GM21367 (cell line): ENCODE data around the gene SEC31A.
"Not testable (repeated sequence)": the region's sequence is repeated elsewhere in the genome, so short reads cannot be mapped to it uniquely, and the experiment has no call there.

Source experiments
- ATAC-seq: cut with Tn5 transposase; IDR thresholded peaks from one replicate; pipeline ENCODE4 v1.9.1; 2021; ENCODE audit not compliant: unreplicated experiment

The SEC31A gene, protein sequence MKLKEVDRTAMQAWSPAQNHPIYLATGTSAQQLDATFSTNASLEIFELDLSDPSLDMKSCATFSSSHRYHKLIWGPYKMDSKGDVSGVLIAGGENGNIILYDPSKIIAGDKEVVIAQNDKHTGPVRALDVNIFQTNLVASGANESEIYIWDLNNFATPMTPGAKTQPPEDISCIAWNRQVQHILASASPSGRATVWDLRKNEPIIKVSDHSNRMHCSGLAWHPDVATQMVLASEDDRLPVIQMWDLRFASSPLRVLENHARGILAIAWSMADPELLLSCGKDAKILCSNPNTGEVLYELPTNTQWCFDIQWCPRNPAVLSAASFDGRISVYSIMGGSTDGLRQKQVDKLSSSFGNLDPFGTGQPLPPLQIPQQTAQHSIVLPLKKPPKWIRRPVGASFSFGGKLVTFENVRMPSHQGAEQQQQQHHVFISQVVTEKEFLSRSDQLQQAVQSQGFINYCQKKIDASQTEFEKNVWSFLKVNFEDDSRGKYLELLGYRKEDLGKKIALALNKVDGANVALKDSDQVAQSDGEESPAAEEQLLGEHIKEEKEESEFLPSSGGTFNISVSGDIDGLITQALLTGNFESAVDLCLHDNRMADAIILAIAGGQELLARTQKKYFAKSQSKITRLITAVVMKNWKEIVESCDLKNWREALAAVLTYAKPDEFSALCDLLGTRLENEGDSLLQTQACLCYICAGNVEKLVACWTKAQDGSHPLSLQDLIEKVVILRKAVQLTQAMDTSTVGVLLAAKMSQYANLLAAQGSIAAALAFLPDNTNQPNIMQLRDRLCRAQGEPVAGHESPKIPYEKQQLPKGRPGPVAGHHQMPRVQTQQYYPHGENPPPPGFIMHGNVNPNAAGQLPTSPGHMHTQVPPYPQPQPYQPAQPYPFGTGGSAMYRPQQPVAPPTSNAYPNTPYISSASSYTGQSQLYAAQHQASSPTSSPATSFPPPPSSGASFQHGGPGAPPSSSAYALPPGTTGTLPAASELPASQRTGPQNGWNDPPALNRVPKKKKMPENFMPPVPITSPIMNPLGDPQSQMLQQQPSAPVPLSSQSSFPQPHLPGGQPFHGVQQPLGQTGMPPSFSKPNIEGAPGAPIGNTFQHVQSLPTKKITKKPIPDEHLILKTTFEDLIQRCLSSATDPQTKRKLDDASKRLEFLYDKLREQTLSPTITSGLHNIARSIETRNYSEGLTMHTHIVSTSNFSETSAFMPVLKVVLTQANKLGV

DNA sequence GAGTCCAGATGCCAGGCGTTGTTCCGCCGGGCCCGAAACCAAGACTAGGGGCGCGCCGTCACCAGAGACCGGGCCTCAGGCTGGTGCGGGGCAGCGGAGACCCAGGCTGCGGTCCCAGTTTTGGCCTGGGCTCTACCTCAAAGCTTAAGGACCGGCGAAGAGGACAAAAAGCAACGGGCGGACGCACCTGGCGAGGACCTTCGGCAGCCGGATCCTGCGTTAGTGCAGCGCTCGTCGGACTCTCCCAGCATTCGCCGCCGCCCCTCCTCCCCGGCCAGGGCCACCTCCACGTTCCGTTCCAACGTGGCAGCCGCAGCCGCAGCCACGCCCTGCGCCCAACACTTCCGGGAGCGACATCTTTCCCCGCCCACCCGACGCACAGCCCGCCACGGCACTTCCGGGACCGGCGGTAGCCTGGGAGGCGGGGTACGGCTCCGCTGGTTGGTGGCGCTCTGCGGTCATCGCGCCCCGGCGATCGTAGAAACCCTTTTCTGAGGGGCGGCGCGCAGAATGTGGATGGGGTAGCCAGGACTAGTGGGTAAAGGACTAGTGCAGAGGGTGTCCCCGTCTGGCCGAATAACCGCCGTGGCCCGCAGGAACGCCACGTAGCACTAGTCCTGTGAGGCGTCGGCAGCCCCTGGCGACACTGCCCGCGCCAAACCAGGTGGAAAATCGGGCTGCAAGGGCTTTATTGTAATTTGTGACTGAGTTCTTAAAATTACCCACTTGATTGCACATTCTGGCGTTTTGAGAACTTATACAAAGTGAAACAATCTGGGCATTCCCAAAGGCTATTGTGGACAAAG is at the start of gene SEC31A:
SEC31A (minus strand) TSS at position 253 of the 806 bp plus-strand sequence. CDS start 9,217 bp downstream, outside the sequence.
- ATAC-seq: peak; percentile 86

DNA sequence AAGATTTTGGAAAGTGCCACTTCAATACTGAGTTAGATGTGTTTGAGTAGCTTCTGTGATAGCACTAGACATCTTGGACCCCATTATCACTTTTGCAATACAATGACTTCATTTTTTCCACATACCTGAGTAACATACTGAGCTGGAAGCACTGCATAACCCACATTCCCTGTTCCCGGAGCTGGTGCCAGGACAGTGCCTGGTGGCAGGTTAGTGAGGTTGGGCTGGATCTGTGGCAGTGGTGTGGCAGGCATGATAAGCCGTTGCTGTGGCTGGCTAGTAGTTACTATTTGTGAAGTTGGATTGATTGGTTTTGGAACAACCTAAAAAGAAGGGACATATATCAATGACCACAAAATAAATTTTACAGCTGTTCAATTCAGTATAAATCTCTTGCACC is 48.5 kb upstream of the SEC31A start:
- ATAC-seq: no peak

DNA sequence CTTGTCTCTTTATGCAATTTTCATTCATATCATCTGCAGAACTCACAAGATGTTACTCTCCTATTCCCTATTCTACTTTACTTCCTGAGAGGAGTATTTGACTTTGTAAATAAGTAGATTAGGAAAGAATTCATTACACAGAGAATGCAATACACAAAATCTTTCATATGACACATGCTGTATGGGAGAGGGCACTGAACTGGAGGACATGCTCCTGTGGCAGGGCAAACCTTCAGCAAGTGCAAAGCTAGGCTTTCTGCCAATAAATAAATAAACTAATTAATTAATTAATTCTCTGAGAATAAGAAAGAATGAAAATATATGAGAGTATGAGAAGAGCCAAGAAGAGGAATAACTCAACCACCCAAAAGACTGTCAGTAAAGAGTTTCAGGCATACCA is 43.5 kb upstream of the SEC31A start:
- ATAC-seq: no peak

DNA sequence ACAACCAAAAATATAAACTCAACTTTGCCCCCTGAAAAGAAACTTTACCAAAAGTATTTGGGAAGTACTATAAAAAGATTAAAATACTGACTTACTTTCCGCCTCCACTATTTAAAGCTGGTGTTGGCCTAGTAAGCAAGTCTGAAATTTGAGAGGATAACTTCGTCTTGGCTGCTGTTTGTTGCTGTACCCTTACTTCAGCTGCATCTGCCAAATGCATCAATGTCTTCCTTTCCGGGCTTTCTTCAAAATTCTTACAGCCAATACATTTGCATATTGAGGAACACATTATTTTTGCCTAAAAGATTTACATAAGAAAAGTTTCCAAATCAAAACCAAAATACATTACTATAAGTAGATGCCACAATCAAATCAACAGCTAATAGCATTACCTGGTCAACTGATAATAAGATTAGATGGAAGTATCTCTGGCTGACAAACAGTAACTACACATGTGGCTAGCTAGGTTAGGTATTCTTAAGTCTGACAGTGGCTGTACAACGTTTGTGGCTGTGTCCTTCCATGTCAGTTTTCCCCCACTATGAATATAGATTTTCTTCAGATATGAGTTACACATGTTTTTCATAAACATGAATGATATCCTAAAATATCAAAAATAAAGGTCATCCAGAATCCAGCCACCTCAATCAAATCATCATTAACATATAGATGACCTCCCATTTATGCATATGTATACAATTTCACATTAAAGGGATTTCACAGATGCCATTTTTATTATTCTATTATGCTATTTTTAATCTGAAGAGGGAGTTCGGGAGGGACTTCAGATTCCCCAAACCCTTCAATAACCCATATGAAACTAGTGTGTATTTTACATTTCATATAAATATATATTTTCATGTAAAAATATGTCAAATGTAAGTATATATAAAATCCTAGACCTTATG is 40.1 kb upstream of the SEC31A start:
- ATAC-seq: no peak

DNA sequence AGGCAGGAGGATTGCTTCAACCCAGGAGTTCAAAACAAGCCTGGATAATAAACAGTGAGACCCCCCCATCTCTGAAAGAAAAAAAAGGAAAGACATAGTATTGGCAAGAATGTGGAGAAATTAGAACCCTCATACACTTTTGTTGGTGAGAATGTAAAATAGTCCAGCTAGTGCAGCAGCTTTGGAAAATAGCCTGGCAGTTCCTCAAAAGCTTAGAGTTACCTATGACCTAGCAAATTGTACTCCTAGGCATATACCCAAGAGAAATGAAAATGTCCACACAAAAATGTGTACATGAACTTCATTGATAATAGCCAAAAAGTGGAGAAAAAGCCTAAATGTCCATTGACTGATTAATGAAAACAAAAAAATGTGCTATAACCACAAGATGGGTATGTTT is 30.8 kb upstream of the SEC31A start:
- no peak for ATAC-seq

DNA sequence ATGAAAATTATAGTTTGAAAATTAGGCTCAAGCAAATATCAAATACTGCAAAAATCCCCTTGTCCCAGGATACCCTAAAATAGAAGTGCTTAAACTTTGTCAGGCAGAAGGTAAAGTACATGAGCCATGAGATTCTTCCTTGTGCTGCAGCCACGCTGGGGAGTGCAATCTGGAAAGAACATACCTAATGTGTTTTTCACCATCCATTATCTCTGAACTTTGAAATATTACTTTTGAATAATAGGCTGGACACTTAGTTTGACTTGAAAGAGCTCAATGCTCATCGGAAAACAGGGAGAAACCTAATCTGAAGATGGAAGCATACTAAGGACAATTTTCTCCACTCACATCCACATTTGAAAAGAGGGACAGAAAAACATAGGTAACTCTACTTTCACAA is 28.4 kb upstream of the SEC31A start:
- no peak for ATAC-seq

DNA sequence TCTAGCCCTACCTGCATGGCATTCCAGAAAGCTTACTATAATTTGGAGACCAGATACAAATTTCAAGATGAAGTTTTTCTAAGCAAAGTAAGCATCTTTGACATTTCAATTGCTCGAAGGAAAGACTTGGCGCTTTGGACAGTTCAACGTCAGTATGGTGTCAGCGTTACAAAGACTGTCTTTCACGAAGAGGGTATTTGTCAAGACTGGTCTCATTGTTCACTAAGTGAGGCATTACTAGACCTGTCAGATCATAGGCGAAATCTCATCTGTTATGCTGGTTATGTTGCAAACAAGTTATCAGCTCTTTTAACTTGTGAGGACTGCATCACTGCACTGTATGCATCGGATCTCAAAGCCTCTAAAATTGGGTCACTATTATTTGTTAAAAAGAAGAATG is 27.1 kb upstream of the SEC31A start:
- ATAC-seq: no peak

DNA sequence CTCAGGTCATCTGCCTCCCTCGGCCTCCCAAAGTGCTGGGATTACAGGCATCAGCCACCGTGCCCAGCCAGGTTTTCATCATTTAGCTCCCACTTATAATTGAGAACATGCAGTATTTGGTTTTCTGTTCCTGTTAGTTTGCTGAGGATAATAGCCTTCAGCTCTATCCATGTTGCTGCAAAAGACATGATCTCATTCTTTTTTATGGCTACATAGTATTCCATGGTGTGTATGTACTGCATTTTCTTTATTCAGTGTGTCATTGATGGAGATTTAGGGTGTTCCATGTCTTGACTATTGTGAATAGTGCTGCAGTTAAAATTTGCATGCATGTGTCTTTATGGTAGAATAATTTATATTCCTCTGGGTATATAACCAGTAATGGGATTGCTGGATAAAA is 23.0 kb upstream of the SEC31A start:
- ATAC-seq: not testable (repeated sequence)

DNA sequence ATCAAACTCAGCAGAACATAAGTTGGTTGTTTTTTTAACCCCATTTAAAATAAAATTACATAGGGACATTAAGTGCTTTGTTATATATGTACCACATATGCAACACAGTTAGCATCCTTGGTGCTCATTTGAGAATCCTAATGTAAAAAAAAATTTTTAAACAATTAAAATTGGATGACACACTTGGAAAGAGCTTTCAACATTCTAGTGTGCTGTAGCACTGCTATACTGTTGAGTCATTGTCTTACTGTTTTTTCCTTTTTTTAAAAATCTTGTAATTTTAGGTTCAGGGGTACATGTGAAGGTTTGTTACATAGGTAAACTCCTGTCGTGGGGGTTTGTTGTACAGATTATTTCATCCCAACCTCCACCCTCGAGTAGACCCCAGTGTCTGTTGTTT is 22.4 kb upstream of the SEC31A start:
- ATAC-seq: no peak

DNA sequence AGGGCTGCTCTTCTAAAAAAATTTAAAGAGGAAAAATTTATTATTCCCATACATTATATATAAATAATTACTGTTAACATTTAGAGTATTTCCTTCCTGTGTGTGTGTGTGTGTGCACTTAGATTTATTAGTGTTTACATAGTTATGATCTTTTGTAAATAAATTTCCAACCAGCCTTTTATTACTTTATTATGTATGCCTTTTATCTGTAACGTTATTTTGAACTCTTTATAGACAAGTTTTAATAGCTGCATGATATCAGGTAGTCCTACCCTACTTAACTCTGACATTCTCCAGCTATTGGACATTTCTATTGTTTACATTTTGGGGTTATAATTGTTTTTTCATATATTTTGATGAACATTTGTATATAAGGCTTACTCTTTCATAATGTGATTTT is 18.4 kb upstream of the SEC31A start:
- ATAC-seq: no peak

DNA sequence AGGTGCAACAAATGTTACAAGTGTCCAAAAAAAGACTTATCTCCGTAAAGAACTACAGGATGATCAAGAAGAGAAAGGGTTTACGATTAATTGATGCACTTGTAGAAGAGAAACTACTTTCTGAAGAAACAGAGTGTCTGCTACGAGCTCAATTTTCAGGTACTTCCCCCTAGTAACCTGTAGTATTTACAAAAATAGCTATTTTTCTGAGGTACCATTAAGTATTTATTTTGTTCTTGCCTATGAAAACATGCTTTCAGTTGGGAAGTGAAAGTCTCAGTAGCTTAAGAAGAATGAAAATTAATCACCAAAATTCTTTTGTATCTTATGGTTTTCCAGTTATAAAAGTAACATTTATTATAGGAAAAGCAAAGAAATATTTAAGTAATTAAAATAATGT is 15.5 kb upstream of the SEC31A start:
- ATAC-seq: no peak

DNA sequence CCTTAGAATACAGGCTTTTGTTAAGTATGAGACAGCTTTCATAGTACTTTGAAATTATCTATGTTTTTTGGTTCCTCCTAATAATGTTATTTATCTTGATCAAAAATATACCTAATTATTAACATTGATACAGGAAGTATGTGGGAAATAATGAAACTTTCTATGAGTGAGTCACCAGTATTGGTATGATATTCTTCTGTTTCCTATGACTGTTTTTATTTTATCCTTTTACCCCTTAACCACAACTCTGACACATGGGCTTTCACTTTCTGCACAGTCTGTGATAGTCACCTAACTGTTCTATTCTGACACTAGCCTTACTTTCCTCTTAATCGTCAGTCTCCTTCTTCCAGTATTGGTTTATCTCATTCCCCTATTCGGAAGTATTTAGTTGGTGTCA is 14.3 kb upstream of the SEC31A start:
- ATAC-seq: peak; percentile 51

DNA sequence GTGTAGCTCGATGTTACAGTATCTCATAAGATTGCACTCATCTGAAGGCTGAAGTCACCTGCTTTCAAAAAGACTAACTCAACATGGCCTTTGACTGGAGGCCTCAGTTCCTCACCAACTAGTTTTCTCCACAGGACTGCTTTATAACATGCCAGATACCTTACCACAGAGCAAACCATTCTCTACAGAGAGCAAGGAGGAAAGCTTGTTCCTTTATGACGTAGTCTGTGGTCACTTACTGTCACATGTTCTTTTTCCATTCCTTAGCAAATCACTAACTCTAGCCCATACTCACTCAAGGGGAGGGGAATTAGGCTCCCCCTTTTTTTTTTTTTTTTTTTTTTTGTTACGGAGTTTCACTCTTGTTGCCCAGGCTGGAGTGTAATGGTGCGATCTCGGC is 12.8 kb upstream of the SEC31A start:
- ATAC-seq: no peak

DNA sequence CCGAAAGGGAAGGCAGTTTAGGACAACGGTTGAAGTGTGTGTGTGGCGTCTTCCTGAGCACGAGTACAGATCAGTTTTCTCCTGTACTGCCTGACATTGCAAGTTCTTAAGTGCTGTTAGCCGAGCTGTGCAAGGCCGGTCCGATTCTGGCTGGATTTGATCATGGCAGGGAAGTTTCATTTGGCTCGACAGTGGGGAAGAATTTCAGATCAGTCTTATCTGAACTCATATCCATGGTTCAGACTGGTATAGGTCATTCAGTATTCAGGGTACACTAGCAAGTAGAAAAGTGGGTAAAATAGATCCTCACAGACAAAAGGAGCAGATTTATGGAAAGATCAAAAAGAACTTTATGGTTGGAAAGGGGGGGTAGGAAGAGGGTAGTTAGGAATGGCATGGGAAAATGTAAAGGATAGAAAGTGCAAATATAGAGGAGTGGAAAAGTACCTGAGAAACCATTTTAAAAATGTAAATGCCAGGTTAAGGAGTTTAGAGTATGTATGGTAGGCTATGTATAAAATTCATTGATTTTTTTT is 10.3 kb upstream of the SEC31A start:
- ATAC-seq: no peak

DNA sequence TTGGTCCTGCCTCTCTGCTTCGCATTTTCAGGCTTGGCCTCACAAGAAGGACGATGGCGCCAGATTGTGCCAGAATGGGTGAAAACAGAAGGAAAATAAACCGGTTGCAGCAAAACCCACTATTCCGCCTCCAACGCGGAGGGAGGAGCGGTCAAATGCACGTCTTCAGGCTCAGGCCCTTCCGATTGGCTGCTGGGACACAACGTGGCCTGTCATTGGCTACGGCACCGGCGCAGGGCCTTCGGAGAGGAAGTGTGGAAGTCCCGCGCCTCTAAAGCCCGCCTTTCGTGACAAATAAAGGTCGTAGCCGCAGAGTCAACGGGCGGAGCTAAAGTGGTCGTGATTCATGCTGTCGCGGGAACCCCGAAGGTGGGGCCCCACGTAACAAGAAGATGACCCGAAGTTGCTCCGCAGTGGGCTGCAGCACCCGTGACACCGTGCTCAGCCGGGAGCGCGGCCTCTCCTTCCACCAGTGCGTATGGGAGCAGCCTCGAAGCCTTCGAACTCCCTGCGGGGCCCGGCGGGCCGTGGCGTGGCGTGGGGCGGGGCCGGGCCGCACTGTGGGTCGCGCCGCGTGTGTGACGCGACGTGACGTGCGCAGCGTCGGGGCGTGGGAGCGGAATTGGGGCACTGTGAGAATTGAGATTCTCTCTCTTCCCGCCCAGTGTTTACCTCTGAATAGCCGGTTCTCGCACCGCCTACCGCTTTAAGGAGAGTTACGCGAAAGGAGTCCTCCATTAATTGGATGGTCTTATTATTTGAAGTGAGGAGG is 9.6 kb upstream of the SEC31A start, which contains the start of gene THAP9:
THAP9 (plus strand) TSS at position 325 of the 772 bp plus-strand sequence; CDS start at position 393, 68 bp downstream.
- peak; percentile 84 for ATAC-seq

DNA sequence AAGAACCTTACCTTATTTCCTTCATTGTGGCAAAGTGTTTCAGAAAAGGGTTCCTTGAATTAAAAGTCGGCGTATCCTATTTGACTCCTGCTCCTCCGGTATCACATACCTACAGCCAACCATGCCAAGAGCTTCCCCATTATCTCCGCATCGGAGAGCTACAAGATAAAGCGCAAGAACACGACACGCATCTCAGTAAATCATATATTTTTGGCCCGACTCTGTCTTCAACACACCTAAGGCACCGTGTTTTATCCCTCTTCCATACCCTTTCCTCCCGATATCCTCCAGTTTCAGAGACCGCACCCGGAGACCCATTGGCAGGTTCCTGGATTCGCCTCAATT is 9.1 kb upstream of the SEC31A start:
- peak; percentile 0 for ATAC-seq

DNA sequence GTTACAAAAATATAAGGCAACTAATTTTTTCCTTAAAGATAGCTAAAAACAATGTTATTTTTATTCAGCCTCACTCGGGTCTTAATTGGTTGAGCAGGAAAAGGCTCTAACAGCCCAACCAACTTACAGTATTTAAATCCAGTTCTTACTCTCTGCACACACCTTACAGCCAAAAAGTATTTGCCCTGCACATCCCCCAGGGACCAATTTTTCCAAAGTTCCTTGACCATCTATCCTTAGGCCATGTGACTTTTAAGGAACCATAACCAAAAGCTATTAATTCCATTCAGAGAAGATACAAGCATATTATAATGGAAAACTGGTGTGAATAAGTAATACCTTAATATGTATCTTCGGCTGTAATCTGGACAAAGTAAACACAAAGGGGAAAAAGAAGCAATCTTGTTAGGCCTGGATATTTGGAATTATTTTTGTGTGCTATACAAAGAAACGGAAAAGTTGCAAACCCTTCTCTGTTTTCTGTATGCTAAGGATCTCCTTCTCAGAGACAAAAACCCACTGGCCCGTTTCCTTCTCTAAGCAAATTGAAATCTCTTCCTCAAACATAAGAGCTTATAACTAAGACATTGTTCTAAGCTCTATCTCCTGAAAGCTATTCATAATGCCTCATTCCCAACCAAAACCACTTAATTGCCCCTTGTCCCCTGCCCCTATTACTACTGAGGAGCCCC is 8.6 kb upstream of the SEC31A start:
- ATAC-seq: no peak
